HepG2 (cell line): ENCODE results near the gene GZF1. TPM values are rescaled to one million over a fixed set of nuclear protein-coding genes. Genes with fewer than 3 reads are reported as not detected.
A peak's percentile ranks its signal among the peaks of the same experiment; 100 is the strongest.

Source experiments
- CC2D1A ChIP-seq: sonication (generic); formaldehyde crosslinking; IDR thresholded peaks from 2 replicates; pipeline ENCODE4 v1.8.1; 2023; ENCODE audit warnings: mild to moderate bottlenecking, missing genetic modification reagents
- EED ChIP-seq: sonication (generic); formaldehyde crosslinking; IDR thresholded peaks from 2 replicates; pipeline ENCODE4 v1.5.0; 2020; ENCODE audit warnings: mild to moderate bottlenecking, missing genetic modification reagents
- HNRNPL ChIP-seq: fragments of 200-400 bp; formaldehyde crosslinking; IDR thresholded peaks from 2 replicates; pipeline ENCODE4 v1.6.1; 2017; ENCODE audit warnings: mild to moderate bottlenecking, low read depth, low read length
- ISX ChIP-seq: sonication (generic); formaldehyde crosslinking; conservative IDR thresholded peaks from 2 replicates; pipeline ENCODE4 v1.5.0; 2020; ENCODE audit warnings: missing genetic modification reagents
- KAT8 ChIP-seq: IDR thresholded peaks from 2 replicates; pipeline ENCODE4 v1.6.1; 2016; ENCODE audit warnings: missing genetic modification reagents, missing compliant biosample characterization
- RAD21 ChIP-seq: fragments of 450-650 bp; formaldehyde crosslinking; IDR thresholded peaks from 2 replicates; pipeline ENCODE4 v1.5.0; 2020; ENCODE audit warnings: mild to moderate bottlenecking
- SP5 ChIP-seq: IDR thresholded peaks from 2 replicates; pipeline ENCODE4 v1.6.1; 2016; ENCODE audit warnings: low read depth, borderline replicate concordance
- ZNF10 ChIP-seq: sonication (generic); formaldehyde crosslinking; IDR thresholded peaks from 2 replicates; pipeline ENCODE4 v1.4.0; 2020; ENCODE audit warnings: mild to moderate bottlenecking, low read depth, missing genetic modification reagents, borderline replicate concordance
- ZNF549 ChIP-seq: sonication (generic); formaldehyde crosslinking; IDR thresholded peaks from 2 replicates; pipeline ENCODE4 v1.5.0; 2020; ENCODE audit warnings: missing genetic modification reagents
- ZNF562 ChIP-seq: sonication (generic); formaldehyde crosslinking; IDR thresholded peaks from 2 replicates; pipeline ENCODE4 v1.8.0; 2022; ENCODE audit warnings: missing genetic modification reagents, borderline replicate concordance
- polyA plus RNA-seq, 8 experiments: library from polyadenylated mRNA; depleted of rRNA in 3 of 8; stranded (reverse) in 7 of 8; unstranded in 1 of 8; fragments of >200 nt; fragmentation: Illumina TruSeq in 4 of 8; extraction: Trizol in 4 of 8; gene quantifications; 2 replicates each; pipeline versions ENCODE4 v1.2.1 to v1.2.3, GENCODE V29; 2011 to 2016; ENCODE audit warnings: low read depth in 4 of 8, missing spikeins in 1 of 8, mixed read lengths in 1 of 8; ENCODE audit not compliant: insufficient read depth in 1 of 8
- total RNA-seq, 5 experiments: library from RNA; depleted of rRNA; stranded (reverse); fragments of >200 nt; fragmentation: Illumina TruSeq; extraction: Trizol; gene quantifications; 2 replicates each; pipeline ENCODE4 v1.2.3, GENCODE V29; 2016; ENCODE audit warnings: low read depth in 1 of 5
- TF ChIP-seq, protein P1 (sequence below): sonication (generic); formaldehyde crosslinking; conservative IDR thresholded peaks from 2 replicates; pipeline ENCODE4 v1.4.0; 2020; ENCODE audit warnings: missing genetic modification reagents
- TF ChIP-seq, protein P2 (sequence below): sonication (generic); formaldehyde crosslinking; IDR thresholded peaks from 2 replicates; pipeline ENCODE4 v1.4.0; 2020; ENCODE audit warnings: missing genetic modification reagents, borderline replicate concordance
- TF ChIP-seq, protein P3 (sequence below): sonication (generic); formaldehyde crosslinking; IDR thresholded peaks from 2 replicates; pipeline ENCODE4 v1.5.1; 2020; ENCODE audit warnings: mild to moderate bottlenecking, missing genetic modification reagents, moderate library complexity
- TF ChIP-seq, protein P4 (sequence below): sonication (generic); formaldehyde crosslinking; IDR thresholded peaks from 2 replicates; pipeline ENCODE4 v1.4.0; 2020; ENCODE audit warnings: mild to moderate bottlenecking, missing genetic modification reagents
- TF ChIP-seq, protein P5 (sequence below): sonication (generic); formaldehyde crosslinking; IDR thresholded peaks from 2 replicates; pipeline ENCODE4 v1.8.1; 2023; ENCODE audit warnings: mild to moderate bottlenecking, missing genetic modification reagents
- TF ChIP-seq, protein P6 (sequence below): sonication (generic); formaldehyde crosslinking; IDR thresholded peaks from 2 replicates; pipeline ENCODE4 v1.4.0; 2020; ENCODE audit warnings: missing genetic modification reagents, borderline replicate concordance

Gene GZF1
- total and polyA plus RNA-seq, 2 of the 13 experiments (the other 11 are each of a cell fraction or from before 2014, with no cell fraction given), result 16.9 to 26.0 TPM

DNA sequence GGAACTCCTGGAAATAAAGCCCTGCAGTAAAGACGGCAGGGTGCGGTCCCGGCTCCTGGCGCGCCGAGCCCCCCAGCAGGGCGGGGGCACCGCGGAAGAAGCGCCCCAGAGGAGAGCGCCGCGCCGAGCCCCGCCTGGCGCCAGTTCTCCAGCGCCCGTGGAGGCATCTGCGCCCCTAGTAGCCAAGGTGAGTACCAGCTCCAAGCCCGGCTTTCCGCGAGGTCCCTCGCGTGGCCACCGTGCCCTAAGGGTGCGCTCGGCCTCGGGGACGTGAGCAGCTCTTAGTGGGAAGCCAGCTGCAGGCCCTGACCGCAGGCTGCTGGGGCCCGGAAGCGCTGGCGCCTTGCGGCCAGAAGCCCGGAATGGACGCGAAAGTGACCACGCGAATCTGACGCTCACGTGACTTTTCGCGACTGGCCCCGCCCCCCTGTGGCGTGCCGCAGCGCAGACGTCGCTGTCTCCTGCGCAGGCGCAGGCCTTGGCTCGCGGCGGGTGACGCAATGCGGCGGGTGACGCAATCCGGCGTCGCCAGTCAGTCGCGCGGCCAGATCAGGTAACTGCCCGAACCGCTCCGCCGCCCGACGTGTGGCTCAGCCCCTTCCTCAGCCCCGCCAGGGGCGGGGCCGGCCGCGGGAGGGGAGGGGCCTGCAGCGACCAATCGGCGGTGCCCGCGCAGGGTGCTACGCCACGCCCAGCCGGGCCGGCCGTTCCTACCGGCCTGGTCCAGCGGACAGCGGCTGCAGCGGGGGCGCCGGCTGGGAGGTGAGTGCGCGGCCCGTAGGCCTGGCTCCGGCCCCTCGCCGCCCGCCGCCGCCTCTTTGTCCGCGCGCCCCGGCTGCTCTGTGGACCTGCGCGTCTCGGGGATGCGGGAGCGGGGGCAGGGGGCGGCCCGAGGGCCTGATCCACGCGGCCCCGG, at the start of gene GZF1 (continued):
- TF ChIP-seq, protein P1, sequence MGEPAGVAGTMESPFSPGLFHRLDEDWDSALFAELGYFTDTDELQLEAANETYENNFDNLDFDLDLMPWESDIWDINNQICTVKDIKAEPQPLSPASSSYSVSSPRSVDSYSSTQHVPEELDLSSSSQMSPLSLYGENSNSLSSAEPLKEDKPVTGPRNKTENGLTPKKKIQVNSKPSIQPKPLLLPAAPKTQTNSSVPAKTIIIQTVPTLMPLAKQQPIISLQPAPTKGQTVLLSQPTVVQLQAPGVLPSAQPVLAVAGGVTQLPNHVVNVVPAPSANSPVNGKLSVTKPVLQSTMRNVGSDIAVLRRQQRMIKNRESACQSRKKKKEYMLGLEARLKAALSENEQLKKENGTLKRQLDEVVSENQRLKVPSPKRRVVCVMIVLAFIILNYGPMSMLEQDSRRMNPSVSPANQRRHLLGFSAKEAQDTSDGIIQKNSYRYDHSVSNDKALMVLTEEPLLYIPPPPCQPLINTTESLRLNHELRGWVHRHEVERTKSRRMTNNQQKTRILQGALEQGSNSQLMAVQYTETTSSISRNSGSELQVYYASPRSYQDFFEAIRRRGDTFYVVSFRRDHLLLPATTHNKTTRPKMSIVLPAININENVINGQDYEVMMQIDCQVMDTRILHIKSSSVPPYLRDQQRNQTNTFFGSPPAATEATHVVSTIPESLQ (CRISPR knock-in tag), result no peak; the same call in 1 of the 2 replicates
- TF ChIP-seq, protein P2, sequence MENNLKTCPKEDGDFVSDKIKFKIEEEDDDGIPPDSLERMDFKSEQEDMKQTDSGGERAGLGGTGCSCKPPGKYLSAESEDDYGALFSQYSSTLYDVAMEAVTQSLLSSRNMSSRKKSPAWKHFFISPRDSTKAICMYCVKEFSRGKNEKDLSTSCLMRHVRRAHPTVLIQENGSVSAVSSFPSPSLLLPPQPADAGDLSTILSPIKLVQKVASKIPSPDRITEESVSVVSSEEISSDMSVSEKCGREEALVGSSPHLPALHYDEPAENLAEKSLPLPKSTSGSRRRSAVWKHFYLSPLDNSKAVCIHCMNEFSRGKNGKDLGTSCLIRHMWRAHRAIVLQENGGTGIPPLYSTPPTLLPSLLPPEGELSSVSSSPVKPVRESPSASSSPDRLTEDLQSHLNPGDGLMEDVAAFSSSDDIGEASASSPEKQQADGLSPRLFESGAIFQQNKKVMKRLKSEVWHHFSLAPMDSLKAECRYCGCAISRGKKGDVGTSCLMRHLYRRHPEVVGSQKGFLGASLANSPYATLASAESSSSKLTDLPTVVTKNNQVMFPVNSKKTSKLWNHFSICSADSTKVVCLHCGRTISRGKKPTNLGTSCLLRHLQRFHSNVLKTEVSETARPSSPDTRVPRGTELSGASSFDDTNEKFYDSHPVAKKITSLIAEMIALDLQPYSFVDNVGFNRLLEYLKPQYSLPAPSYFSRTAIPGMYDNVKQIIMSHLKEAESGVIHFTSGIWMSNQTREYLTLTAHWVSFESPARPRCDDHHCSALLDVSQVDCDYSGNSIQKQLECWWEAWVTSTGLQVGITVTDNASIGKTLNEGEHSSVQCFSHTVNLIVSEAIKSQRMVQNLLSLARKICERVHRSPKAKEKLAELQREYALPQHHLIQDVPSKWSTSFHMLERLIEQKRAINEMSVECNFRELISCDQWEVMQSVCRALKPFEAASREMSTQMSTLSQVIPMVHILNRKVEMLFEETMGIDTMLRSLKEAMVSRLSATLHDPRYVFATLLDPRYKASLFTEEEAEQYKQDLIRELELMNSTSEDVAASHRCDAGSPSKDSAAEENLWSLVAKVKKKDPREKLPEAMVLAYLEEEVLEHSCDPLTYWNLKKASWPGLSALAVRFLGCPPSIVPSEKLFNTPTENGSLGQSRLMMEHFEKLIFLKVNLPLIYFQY (CRISPR knock-in tag), result peak; percentile 84
- no peak for TF ChIP-seq ZNF562
- TF ChIP-seq, protein P3, sequence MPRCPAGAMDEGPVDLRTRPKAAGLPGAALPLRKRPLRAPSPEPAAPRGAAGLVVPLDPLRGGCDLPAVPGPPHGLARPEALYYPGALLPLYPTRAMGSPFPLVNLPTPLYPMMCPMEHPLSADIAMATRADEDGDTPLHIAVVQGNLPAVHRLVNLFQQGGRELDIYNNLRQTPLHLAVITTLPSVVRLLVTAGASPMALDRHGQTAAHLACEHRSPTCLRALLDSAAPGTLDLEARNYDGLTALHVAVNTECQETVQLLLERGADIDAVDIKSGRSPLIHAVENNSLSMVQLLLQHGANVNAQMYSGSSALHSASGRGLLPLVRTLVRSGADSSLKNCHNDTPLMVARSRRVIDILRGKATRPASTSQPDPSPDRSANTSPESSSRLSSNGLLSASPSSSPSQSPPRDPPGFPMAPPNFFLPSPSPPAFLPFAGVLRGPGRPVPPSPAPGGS, result peak; percentile 99
- TF ChIP-seq, protein P4, sequence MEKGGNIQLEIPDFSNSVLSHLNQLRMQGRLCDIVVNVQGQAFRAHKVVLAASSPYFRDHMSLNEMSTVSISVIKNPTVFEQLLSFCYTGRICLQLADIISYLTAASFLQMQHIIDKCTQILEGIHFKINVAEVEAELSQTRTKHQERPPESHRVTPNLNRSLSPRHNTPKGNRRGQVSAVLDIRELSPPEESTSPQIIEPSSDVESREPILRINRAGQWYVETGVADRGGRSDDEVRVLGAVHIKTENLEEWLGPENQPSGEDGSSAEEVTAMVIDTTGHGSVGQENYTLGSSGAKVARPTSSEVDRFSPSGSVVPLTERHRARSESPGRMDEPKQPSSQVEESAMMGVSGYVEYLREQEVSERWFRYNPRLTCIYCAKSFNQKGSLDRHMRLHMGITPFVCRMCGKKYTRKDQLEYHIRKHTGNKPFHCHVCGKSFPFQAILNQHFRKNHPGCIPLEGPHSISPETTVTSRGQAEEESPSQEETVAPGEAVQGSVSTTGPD (CRISPR knock-in tag), result no peak
- TF ChIP-seq KAT8, result peak; percentile 98
- peak; percentile 76; the same call in 1 of the 2 replicates for TF ChIP-seq ISX
- peak; percentile 81 for TF ChIP-seq HNRNPL
- TF ChIP-seq, protein P5, sequence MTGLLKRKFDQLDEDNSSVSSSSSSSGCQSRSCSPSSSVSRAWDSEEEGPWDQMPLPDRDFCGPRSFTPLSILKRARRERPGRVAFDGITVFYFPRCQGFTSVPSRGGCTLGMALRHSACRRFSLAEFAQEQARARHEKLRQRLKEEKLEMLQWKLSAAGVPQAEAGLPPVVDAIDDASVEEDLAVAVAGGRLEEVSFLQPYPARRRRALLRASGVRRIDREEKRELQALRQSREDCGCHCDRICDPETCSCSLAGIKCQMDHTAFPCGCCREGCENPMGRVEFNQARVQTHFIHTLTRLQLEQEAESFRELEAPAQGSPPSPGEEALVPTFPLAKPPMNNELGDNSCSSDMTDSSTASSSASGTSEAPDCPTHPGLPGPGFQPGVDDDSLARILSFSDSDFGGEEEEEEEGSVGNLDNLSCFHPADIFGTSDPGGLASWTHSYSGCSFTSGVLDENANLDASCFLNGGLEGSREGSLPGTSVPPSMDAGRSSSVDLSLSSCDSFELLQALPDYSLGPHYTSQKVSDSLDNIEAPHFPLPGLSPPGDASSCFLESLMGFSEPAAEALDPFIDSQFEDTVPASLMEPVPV (CRISPR knock-in tag), result peak; percentile 90; the same call in 1 of the 2 replicates
- TF ChIP-seq CC2D1A, result no peak
- peak; percentile 99 for TF ChIP-seq EED
- peak; percentile 84 for TF ChIP-seq SP5
- TF ChIP-seq RAD21 (CRISPR knock-in tag), result peak; percentile 67
- TF ChIP-seq, protein P6, sequence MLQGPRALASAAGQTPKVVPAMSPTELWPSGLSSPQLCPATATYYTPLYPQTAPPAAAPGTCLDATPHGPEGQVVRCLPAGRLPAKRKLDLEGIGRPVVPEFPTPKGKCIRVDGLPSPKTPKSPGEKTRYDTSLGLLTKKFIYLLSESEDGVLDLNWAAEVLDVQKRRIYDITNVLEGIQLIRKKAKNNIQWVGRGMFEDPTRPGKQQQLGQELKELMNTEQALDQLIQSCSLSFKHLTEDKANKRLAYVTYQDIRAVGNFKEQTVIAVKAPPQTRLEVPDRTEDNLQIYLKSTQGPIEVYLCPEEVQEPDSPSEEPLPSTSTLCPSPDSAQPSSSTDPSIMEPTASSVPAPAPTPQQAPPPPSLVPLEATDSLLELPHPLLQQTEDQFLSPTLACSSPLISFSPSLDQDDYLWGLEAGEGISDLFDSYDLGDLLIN, result peak; percentile 91; the same call in 1 of the 2 replicates
- no peak for TF ChIP-seq ZNF549 (CRISPR knock-in tag)
- no peak for TF ChIP-seq ZNF10 (CRISPR knock-in tag)
